ENCODE results near the gene HDAC9.

Gene HDAC9

DNA sequence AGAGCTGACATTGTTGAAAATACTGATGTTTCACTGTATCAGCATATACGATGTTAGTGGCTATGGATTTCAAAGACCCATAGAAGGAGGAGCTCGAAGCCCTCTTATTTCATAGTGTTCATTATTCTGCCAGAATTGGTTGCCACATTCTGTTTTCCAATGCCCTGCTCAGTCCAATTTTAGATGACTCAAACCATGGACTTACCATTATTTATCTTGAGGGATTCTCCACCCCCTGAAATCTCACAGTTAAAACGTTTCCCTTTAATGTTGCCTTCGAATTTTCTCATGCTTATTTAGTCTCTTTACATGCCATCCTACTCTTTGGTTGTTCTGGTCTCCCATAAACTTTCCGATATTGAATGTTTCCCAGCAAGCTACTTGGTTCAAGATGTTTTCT is 264.5 kb downstream of the HDAC9 start:
- no peak overlapping the region for H3K27ac ChIP-seq (ENCODE audit: low read depth, low read length)
- H3K27me3 ChIP-seq (ENCODE audit: low read length) = no peaks in the 10 kb centered on the region
- H3K9me2 ChIP-seq (replicated peaks; ENCODE audit: insufficient read depth, low read length) = no peaks in the 10 kb centered on the region
- H3K9me3 ChIP-seq (ENCODE audit: insufficient read depth, low read length) = no peaks in the 10 kb centered on the region
- no peak overlapping the region for H2AFZ ChIP-seq (ENCODE audit: low read depth, low read length, severe bottlenecking)
- no peaks in the 10 kb centered on the region for H3K36me3 ChIP-seq (ENCODE audit: low read length)
- no peak overlapping the region for H3K4me2 ChIP-seq (ENCODE audit: low read depth, low read length, poor library complexity, severe bottlenecking)
- no peaks in the 10 kb centered on the region for H3F3A ChIP-seq (ENCODE audit: insufficient read depth)
- H3K79me2 ChIP-seq (ENCODE audit: insufficient read depth, low read length) = no peaks in the 10 kb centered on the region
- no peak for TF ChIP-seq EZH2phosphoT487 (conservative IDR thresholded peaks at IDR 0.05; ENCODE audit: low read length)
- no peak for TF ChIP-seq CTCF (IDR thresholded peaks at IDR 0.05; ENCODE audit: insufficient read depth, low read length, poor library complexity, severe bottlenecking)
- H3K4me3 ChIP-seq (ENCODE audit: insufficient read depth, low read length, poor library complexity, severe bottlenecking) = no peak overlapping the region
- H4K20me1 ChIP-seq (ENCODE audit: low read depth, low read length) = no peaks in the 10 kb centered on the region; the same call in 1 of the 2 replicates
- H3K9ac ChIP-seq (ENCODE audit: low read length) = no peak overlapping the region

- Histone ChIP-seq H4K20me1 (ENCODE audit: low read depth, low read length) (no peaks in the 10 kb centered on the region; the same call in 1 of the 2 replicates), H3K27ac (ENCODE audit: low read depth, low read length) (no peak overlapping the region), H3K9me3 (ENCODE audit: insufficient read depth, low read length) (no peaks in the 10 kb centered on the region), H3F3A (ENCODE audit: insufficient read depth) (no peaks in the 10 kb centered on the region), H3K4me3 (ENCODE audit: insufficient read depth, low read length, poor library complexity, severe bottlenecking) (no peak overlapping the region), H3K9me2 (replicated peaks; ENCODE audit: insufficient read depth, low read length) (no peaks in the 10 kb centered on the region), H3K4me2 (ENCODE audit: low read depth, low read length, poor library complexity, severe bottlenecking) (no peak overlapping the region), H3K27me3 (ENCODE audit: low read length) (no peaks in the 10 kb centered on the region), H3K9ac (ENCODE audit: low read length) (no peak overlapping the region), H3K79me2 (ENCODE audit: insufficient read depth, low read length) (no peaks in the 10 kb centered on the region), H2AFZ (ENCODE audit: low read depth, low read length, severe bottlenecking) (no peak overlapping the region), H3K36me3 (ENCODE audit: low read length) (no peaks in the 10 kb centered on the region)
- TF ChIP-seq EZH2phosphoT487 (conservative IDR thresholded peaks at IDR 0.05; ENCODE audit: low read length) = no peak
- TF ChIP-seq CTCF (IDR thresholded peaks at IDR 0.05; ENCODE audit: insufficient read depth, low read length, poor library complexity, severe bottlenecking) = no peak
Observed at GRCh38 chr7:18760631-18761445, 265.3 kb downstream of the HDAC9 start.

- Histone ChIP-seq H3K79me2 (ENCODE audit: insufficient read depth, low read length) (no peaks in the 10 kb centered on the region), H2AFZ (ENCODE audit: low read depth, low read length, severe bottlenecking) (no peak overlapping the region), H3F3A (ENCODE audit: insufficient read depth) (no peaks in the 10 kb centered on the region), H3K4me3 (ENCODE audit: insufficient read depth, low read length, poor library complexity, severe bottlenecking) (no peak overlapping the region), H4K20me1 (ENCODE audit: low read depth, low read length) (no peaks in the 10 kb centered on the region; the same call in 1 of the 2 replicates), H3K9me3 (ENCODE audit: insufficient read depth, low read length) (no peaks in the 10 kb centered on the region), H3K27me3 (ENCODE audit: low read length) (no peaks in the 10 kb centered on the region), H3K27ac (ENCODE audit: low read depth, low read length) (no peak overlapping the region), H3K9me2 (replicated peaks; ENCODE audit: insufficient read depth, low read length) (no peaks in the 10 kb centered on the region), H3K4me2 (ENCODE audit: low read depth, low read length, poor library complexity, severe bottlenecking) (no peak overlapping the region), H3K36me3 (ENCODE audit: low read length) (no peaks in the 10 kb centered on the region), H3K9ac (ENCODE audit: low read length) (no peak overlapping the region)
- no peak for TF ChIP-seq EZH2phosphoT487 (conservative IDR thresholded peaks at IDR 0.05; ENCODE audit: low read length)
- no peak for TF ChIP-seq CTCF (IDR thresholded peaks at IDR 0.05; ENCODE audit: insufficient read depth, low read length, poor library complexity, severe bottlenecking)
Observed at GRCh38 chr7:18762189-18762588, 266.6 kb downstream of the HDAC9 start.
